IPS DF 6.9 (cell line): ENCODE measurements around the gene ALMS1.
"Not testable (repeated sequence)": the region's sequence is repeated elsewhere in the genome, so short reads cannot be mapped to it uniquely, and the experiment has no call there.

Experiments
- DNase-seq: peaks from one replicate; pipeline ENCODE4 v3.0.0-alpha.2; 2013; ENCODE audit warnings: low read depth, low spot score
- H3K27ac ChIP-seq: one replicate; pipeline ENCODE4 v1.5.1; 2013; ENCODE audit warnings: low read length, control low read depth
- H3K27me3 ChIP-seq: 2 replicates; pipeline ENCODE4 v1.6.1; 2013; ENCODE audit warnings: mild to moderate bottlenecking, low read length; ENCODE audit not compliant: control insufficient read depth, insufficient read depth
- H3K36me3 ChIP-seq: 2 replicates; pipeline ENCODE4 v1.6.1; 2013; ENCODE audit warnings: low read length; ENCODE audit not compliant: control insufficient read depth, insufficient read depth
- H3K4me1 ChIP-seq: 2 replicates; pipeline ENCODE4 v1.6.1; 2013; ENCODE audit warnings: low read length; ENCODE audit not compliant: control insufficient read depth, insufficient read depth
- H3K4me3 ChIP-seq: 2 replicates; pipeline ENCODE4 v1.5.1; 2013; ENCODE audit warnings: mild to moderate bottlenecking, low read length
- H3K9me3 ChIP-seq: 2 replicates; pipeline ENCODE4 v1.6.1; 2013; ENCODE audit warnings: low read length, inconsistent platforms; ENCODE audit not compliant: control insufficient read depth, insufficient read depth
- WGBS: extraction: QIAGEN DNeasy Blood & Tissue Kit; methylation state at CpG from one replicate; pipeline ENCODE4 v1.1.7; 2013; ENCODE audit warnings: mixed read lengths, missing lambda C conversion rate; ENCODE audit not compliant: insufficient read length, insufficient coverage; 5-methylcytosine and 5-hydroxymethylcytosine counted together

ALMS1 gene

DNA sequence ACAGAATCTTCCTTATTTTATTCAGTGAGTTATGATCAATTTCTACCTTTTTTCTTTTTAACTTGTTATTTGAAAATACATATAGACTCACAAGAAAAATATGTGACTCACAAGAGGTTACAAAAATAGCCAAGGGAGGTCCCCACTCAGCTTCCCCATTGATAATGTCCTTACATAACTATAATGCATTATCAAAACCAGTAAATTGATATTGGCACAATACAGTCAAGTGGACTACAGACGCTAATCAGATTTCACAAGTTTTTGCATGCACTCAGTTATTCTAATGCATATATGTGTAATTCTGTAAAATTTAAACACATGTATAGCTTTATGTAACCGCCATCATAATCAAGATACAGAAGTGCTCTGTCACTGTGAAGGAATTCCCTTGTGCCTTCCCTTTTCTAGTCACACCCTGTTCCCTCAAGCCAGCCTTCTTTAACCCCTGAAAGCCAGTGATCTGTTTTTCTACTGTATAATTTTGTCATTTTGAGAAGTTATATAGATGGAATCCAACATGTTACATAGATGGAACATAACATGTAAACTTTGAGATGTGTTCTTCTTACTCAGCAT is 118.4 kb downstream of the ALMS1 start:
- Histone ChIP-seq H3K36me3 (no peaks in the 10 kb centered on the region), H3K27me3 (no peaks in the 10 kb centered on the region), H3K27ac (no peak overlapping the region), H3K9me3 (no peaks in the 10 kb centered on the region), H3K4me3 (no peak overlapping the region), H3K4me1 (no peaks in the 10 kb centered on the region)
- DNase-seq = no peak
- WGBS = no CpG with 5 or more reads among the region's 2 CpGs

DNA sequence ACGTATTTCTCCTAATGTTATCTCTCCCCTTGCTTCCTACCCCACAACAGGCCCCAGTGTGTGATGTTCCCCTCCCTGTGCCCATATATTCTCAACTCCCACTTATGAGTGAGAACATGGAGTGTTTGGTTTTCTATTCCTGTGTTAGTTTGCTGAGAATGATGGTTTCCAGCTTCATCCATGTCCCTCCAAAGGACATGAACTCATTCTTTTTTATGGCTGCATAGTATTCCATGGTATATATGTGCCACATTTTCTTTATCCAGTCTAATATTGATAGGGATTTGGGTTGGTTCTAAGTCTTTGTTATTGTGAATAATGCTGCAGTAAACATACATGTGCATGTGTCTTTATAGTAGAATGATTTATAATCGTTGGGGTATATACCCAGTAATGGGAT is 119.2 kb downstream of the ALMS1 start:
- WGBS = no CpG with 5 or more reads among the region's 2 CpGs
- not testable (repeated sequence) for H3K4me1 ChIP-seq, DNase-seq, H3K36me3 ChIP-seq, H3K9me3 ChIP-seq, H3K27me3 ChIP-seq, H3K4me3 ChIP-seq, H3K27ac ChIP-seq

DNA sequence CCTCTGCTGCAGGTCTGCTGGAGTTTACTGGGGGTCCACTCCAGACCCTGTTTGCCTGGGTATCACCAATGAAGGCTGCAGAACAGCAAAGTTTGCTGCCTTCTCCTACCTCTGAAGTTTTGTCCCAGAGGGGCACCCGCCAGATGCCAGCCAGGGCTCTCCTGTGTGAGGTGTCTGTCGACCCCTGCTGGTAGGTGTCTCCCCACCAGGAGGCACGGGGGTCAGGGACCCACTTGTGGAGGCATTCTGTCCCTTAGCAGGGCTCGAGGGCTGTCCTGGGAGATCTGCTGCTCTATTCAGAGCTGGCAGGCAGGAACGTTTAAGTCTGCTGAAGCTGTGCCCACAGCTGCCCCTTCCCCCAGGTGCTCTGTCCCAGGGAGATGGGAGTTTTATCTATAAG is 124.8 kb downstream of the ALMS1 start:
- no CpG with 5 or more reads among the region's 5 CpGs for WGBS
- H3K27me3 ChIP-seq, H3K36me3 ChIP-seq, H3K4me3 ChIP-seq, DNase-seq, H3K27ac ChIP-seq, H3K4me1 ChIP-seq, H3K9me3 ChIP-seq: not testable (repeated sequence)

DNA sequence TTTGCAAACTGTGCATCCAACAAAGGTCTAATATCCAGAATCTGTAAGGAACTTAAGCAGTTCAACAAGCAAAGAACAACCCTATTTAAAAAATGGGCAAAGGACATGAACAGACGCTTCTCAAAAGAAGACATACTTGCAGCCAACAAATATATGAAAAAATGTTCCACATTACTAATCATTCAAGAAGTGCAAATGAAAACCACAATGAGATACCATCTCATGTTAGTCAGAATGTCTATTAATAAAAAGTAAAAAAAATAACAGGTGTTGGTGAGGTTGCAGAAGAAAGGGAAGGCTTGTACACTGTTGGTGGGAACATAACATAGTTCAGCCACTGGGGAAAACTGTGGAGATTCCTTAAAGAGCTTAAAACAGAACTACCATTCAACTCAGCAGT is 130.4 kb downstream of the ALMS1 start:
- DNase-seq = no peak
- Histone ChIP-seq H3K27ac (no peak overlapping the region), H3K9me3 (no peaks in the 10 kb centered on the region), H3K4me1 (no peaks in the 10 kb centered on the region), H3K27me3 (no peaks in the 10 kb centered on the region), H3K4me3 (no peak overlapping the region), H3K36me3 (no peaks in the 10 kb centered on the region)
- no CpG with 5 or more reads among the region's 1 CpG for WGBS

DNA sequence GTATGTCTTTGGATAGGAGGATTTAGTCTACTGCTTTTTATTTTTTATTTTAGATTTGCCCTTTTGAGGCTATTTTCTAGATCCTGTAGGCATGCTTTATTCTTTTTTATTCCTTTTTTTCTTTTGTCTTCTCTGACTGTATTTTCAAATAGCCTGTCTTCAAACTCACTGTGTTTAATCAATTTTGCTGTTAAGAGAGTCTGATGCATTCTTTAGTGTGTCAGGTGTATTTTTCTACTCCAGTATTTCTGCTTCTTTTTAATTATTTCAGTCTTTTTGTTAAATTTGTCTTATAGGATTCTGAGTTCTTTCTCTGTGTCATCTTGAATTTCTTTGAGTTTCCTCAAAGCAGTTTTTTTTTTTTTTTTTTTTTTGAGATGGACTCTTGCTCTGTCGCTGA is 143.1 kb downstream of the ALMS1 start:
- Histone ChIP-seq H3K27me3 (no peaks in the 10 kb centered on the region), H3K36me3 (no peaks in the 10 kb centered on the region; the same call in 1 of the 2 replicates), H3K4me1 (no peaks in the 10 kb centered on the region), H3K4me3 (no peak overlapping the region), H3K9me3 (peaks cover 8% of the 10 kb centered on the region), H3K27ac (no peak overlapping the region)
- no CpG with 5 or more reads among the region's 1 CpG for WGBS
- DNase-seq = no peak

DNA sequence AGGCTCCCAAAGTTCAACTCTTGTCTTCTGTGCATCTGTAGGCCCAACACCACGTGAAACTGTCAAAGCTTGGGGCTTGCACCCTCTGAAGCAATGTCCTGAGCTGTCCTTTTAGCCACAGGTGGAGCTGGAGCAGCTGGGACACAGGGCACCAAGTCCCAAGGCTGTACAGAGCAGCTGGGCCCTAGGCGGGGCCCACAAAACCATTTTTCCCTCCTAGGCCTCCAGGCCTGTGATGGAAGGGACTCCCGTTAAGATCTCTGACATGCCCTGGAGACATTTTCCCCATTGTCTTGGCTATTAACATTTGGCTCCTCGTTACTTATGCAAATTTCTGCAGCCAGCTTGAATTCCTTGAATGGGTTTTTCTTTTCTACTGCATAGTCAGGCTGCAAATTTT is 145.1 kb downstream of the ALMS1 start:
- not testable (repeated sequence) for H3K27ac ChIP-seq, H3K4me1 ChIP-seq, DNase-seq, H3K36me3 ChIP-seq, H3K9me3 ChIP-seq, H3K27me3 ChIP-seq, H3K4me3 ChIP-seq
- WGBS = no CpG with 5 or more reads among the region's 4 CpGs

DNA sequence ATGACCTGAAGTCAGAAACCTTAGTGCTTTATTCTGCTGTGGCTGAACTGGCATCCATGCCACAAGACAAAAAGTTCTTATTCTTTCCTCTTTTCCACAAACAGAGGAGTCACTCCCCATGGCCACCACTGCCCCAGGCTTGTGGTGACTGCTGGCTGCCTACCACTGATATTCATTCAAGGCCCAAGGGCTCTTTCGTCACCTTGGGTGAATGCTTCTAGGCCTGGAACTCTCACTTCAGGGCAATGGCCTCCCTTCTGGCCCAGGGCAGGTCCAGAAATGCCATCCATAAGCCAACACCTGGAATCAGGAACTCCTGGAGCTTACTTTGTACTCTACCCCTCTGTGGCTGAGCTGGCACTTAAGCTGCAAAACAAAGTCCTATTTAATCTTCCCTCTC is 146.7 kb downstream of the ALMS1 start:
- WGBS = no CpG with 5 or more reads among the region's 1 CpG
- Histone ChIP-seq H3K9me3 (peaks cover 8% of the 10 kb centered on the region), H3K27me3 (no peaks in the 10 kb centered on the region), H3K4me1 (no peaks in the 10 kb centered on the region), H3K36me3 (no peaks in the 10 kb centered on the region; the same call in 1 of the 2 replicates), H3K4me3 (no peak overlapping the region), H3K27ac (no peak overlapping the region)
- no peak for DNase-seq

DNA sequence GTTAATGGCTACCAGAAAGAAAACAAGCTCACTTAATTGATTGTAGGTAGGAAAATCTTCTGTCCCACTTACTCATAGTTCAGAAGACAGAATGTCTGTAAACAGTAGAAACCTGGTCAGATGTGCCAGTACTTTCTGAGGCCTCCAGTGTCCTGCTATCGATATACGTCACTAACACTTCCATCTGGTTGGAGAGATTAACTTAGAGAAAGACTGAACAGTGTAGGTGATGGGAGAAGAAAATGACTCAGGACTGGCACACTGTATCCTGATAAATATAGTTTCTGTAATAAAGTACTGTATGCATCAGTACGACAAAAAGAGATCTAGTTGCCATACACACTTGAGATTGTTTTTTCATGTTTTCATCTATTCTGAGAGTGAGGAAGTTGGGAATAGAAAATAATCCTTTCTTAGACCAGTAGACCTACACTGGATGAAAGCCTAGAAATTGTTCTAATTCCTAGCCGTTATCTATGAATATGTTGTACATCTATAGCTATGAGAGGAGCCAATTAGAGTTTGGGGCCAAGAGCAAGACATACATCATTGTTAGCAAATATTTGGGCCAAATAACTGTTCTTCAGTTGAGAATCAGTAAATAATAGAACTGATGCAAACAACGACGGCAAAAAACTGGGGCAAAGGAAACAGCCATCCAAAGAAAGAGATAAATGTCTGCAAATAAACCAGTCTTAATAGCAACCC is 150.7 kb downstream of the ALMS1 start:
- no peak for DNase-seq
- WGBS = no CpG with 5 or more reads among the region's 6 CpGs

DNA sequence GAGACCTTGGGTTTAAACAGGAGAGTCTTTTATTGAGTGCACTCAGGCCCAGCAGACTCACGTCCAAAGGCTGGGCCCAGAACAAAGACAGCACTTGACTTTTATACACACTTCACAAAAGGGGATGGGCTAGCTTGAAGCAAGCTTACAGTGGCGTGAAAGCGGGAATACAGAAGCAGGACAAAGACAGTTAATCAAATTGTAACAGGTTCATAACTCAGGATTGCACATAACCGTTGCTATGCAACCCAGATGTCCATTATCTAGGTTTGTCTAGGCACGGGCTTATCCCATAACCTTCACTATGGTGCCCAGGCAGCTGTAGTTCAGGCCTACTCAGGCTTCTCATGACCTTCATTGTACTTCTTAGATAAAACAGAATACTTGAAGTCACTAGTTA is 175.2 kb downstream of the ALMS1 start:
- not testable (repeated sequence) for H3K4me3 ChIP-seq, H3K36me3 ChIP-seq, H3K9me3 ChIP-seq, H3K27ac ChIP-seq, H3K27me3 ChIP-seq, H3K4me1 ChIP-seq, DNase-seq
- WGBS = no CpG with 5 or more reads among the region's 5 CpGs

More for the DNA sequence above, 150.7 kb downstream of the ALMS1 start:
- Histone ChIP-seq H3K4me1 (no peaks in the 10 kb centered on the region), H3K9me3 (peaks cover 1% of the 10 kb centered on the region; the same call in 1 of the 2 replicates), H3K27me3 (no peaks in the 10 kb centered on the region), H3K36me3 (no peaks in the 10 kb centered on the region; the same call in 1 of the 2 replicates), H3K27ac (no peak overlapping the region), H3K4me3 (no peak overlapping the region)

DNA sequence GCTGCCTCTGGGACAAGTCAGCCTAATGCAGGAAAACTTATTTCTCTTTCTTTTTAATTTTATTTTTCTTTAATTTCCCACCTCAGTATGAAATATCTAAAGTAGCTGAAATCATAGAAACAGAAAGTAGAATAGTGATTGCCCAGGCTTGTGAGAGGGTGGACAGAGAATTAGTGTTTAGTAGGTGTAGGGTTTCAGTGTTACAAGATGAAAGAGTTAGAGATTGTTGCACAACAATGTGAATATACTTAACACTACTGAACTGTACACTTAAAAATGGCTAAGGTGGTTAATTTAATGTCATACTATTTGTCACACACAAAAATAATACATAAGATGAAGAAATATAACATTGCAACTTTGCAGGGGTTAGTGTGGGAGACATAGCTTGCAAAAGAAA is 175.8 kb downstream of the ALMS1 start:
- Histone ChIP-seq H3K36me3 (no peaks in the 10 kb centered on the region), H3K27ac (no peak overlapping the region), H3K27me3 (no peaks in the 10 kb centered on the region), H3K4me1 (no peaks in the 10 kb centered on the region), H3K9me3 (no peaks in the 10 kb centered on the region), H3K4me3 (no peak overlapping the region)
- DNase-seq = no peak

DNA sequence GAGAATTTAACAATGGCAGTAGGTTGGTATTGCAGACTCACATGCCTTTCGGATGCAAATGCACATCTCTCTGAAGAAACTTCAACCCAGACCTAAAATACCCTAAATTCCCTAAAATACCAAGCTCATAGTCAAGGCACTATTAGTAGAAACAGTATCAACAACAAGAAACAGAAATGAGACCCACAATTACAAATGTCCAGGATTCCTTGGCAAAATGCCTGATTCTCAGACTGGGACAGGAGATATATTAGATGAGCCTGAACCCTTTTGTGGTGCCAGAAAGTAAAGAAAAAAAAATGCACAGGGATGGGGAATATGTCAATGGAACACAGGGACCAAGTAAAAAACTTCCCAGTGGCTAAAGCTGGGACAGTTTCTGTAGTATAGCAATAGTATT is 179.3 kb downstream of the ALMS1 start:
- Histone ChIP-seq H3K36me3 (no peaks in the 10 kb centered on the region), H3K27ac (no peak overlapping the region), H3K27me3 (no peaks in the 10 kb centered on the region), H3K9me3 (no peaks in the 10 kb centered on the region), H3K4me3 (no peak overlapping the region), H3K4me1 (no peaks in the 10 kb centered on the region)
- DNase-seq = no peak
- no CpG with 5 or more reads among the region's 1 CpG for WGBS
